ENCODE results near the gene SENP1. TPM values are rescaled to one million over a fixed set of nuclear protein-coding genes. Genes with fewer than 3 reads are reported as not detected.
"Not testable (repeated sequence)": the region's sequence is repeated elsewhere in the genome, so short reads cannot be mapped to it uniquely, and the experiment has no call there.

SENP1 gene
- total and polyA plus RNA-seq, 2 of the 4 experiments (the other 2 are of a cell fraction) = 7.2 to 25.3 TPM

GRCh38 chr12:48115957-48116356, 10.1 kb upstream of the SENP1 start:
- dilution Hi-C loops (cut with HindIII; ENCODE audit: low sequenced_read_pairs, unreplicated experiment) (no loop called here), intact Hi-C loops (cut with micrococcal nuclease) (no loop called here), in situ Hi-C loops (cut with MboI; ENCODE audit: low sequenced_read_pairs) (no loop called here)
- Histone ChIP-seq H3K23ac (ENCODE audit: low read depth, low read length) (no peak overlapping the region), H3K4me1 (ENCODE audit: control insufficient read depth, insufficient read depth, low read length) (no peaks in the 10 kb centered on the region), H3K14ac (replicated peaks; ENCODE audit: low read depth, low read length) (no peak overlapping the region), H3K36me3 (ENCODE audit: control insufficient read depth, insufficient read depth, low read length) (no peaks in the 10 kb centered on the region), H2AK9ac (replicated peaks; ENCODE audit: low read depth, low read length, poor library complexity) (no peak overlapping the region), H3K9me3 (ENCODE audit: control insufficient read depth, insufficient read depth, low read length) (no peaks in the 10 kb centered on the region), H3K27ac (ENCODE audit: insufficient read depth, low read length) (no peak overlapping the region), H2BK120ac (ENCODE audit: low read depth, low read length) (no peak overlapping the region), H2BK20ac (ENCODE audit: low read depth, low read length) (no peak overlapping the region), H3K9ac (ENCODE audit: low read depth, low read length) (no peak overlapping the region), H3K4ac (ENCODE audit: low read depth, low read length) (no peak overlapping the region), H3K27me3 (ENCODE audit: control insufficient read depth, insufficient read depth, low read length) (peaks cover 13% of the 10 kb centered on the region), H4K5ac (ENCODE audit: low read depth, low read length) (no peak overlapping the region), H4K8ac (ENCODE audit: low read depth in 2 of 2, low read length in 2 of 2) (no peak overlapping the region), H2BK5ac (ENCODE audit: low read depth, low read length, poor library complexity, severe bottlenecking) (no peak overlapping the region), H4K91ac (ENCODE audit: insufficient read depth, low read depth, low read length) (no peak overlapping the region), H3K4me2 (ENCODE audit: low read depth, low read length) (no peak overlapping the region), H3K56ac (ENCODE audit: extremely low read depth, insufficient read depth, low read length) (no peak overlapping the region), H3K18ac (ENCODE audit: low read depth, low read length) (no peak overlapping the region), H4K20me1 (ENCODE audit: insufficient read depth, low read length) (no peaks in the 10 kb centered on the region), H3K79me1 (ENCODE audit: low read depth in 1 of 2, low read length in 2 of 2) (peaks cover 12 to 18% of the 10 kb centered on the region in 2 experiments), H3K4me3 (ENCODE audit: insufficient read depth, low read depth, low read length) (no peak overlapping the region), H3K9me1 (ENCODE audit: insufficient read depth, low read length) (peaks cover 8% of the 10 kb centered on the region), H2BK15ac (ENCODE audit: low read depth, low read length) (no peak overlapping the region), H2AFZ (replicated peaks; ENCODE audit: low read length, poor library complexity) (no peak overlapping the region), H2AK5ac (ENCODE audit: low read depth, low read length) (no peak overlapping the region)
- WGBS, 2 experiments (ENCODE audit: extremely low coverage in 2 of 2, insufficient read length in 1 of 2) = 70% methylated on average over 1 of the region's 1 CpG; no CpG with 5 or more reads in 1 of the 2 experiments
- no TSS peak for BruUV-seq (replicated peaks)
- ATAC-seq (ENCODE audit: low read depth) = no peak
- no peak for DNase-seq
- TF ChIP-seq MAFK (IDR thresholded peaks at IDR 0.05; ENCODE audit: low read depth, low read length) (no peak), FOS (IDR thresholded peaks at IDR 0.05; ENCODE audit: low read depth, low read length) (no peak), MAZ (IDR thresholded peaks at IDR 0.05; ENCODE audit: borderline replicate concordance, low read depth, low read length) (no peak)
- CTCF ChIA-PET = no interaction called here
- POLR2A ChIA-PET (ENCODE audit: unreplicated experiment) = no interaction called here

- CTCF ChIA-PET = not testable (repeated sequence)
Observed at GRCh38 chr12:48111312-48111693, 5.4 kb upstream of the SENP1 start.

More at GRCh38 chr12:48111312-48111693, 5.4 kb upstream of the SENP1 start:
- H2BK120ac ChIP-seq (ENCODE audit: low read depth, low read length); BruUV-seq (replicated peaks); dilution Hi-C loops (cut with HindIII; ENCODE audit: low sequenced_read_pairs, unreplicated experiment); H4K91ac ChIP-seq (ENCODE audit: insufficient read depth, low read depth, low read length); ATAC-seq (ENCODE audit: low read depth); H3K36me3 ChIP-seq (ENCODE audit: control insufficient read depth, insufficient read depth, low read length); H3K9me3 ChIP-seq (ENCODE audit: control insufficient read depth, insufficient read depth, low read length); POLR2A ChIA-PET (ENCODE audit: unreplicated experiment); H4K5ac ChIP-seq (ENCODE audit: low read depth, low read length); H4K20me1 ChIP-seq (ENCODE audit: insufficient read depth, low read length); H2BK5ac ChIP-seq (ENCODE audit: low read depth, low read length, poor library complexity, severe bottlenecking); H2AFZ ChIP-seq (replicated peaks; ENCODE audit: low read length, poor library complexity); in situ Hi-C loops (cut with MboI; ENCODE audit: low sequenced_read_pairs); H3K4me1 ChIP-seq (ENCODE audit: control insufficient read depth, insufficient read depth, low read length); H3K4me2 ChIP-seq (ENCODE audit: low read depth, low read length); H3K27ac ChIP-seq (ENCODE audit: insufficient read depth, low read length); DNase-seq; H3K18ac ChIP-seq (ENCODE audit: low read depth, low read length); H3K14ac ChIP-seq (replicated peaks; ENCODE audit: low read depth, low read length); H3K4ac ChIP-seq (ENCODE audit: low read depth, low read length); H4K8ac ChIP-seq (ENCODE audit: low read depth in 2 of 2, low read length in 2 of 2); H2BK20ac ChIP-seq (ENCODE audit: low read depth, low read length); H3K4me3 ChIP-seq (ENCODE audit: insufficient read depth, low read depth, low read length); H2AK5ac ChIP-seq (ENCODE audit: low read depth, low read length); H3K56ac ChIP-seq (ENCODE audit: extremely low read depth, insufficient read depth, low read length); intact Hi-C loops (cut with micrococcal nuclease); H3K23ac ChIP-seq (ENCODE audit: low read depth, low read length); H2BK15ac ChIP-seq (ENCODE audit: low read depth, low read length); H2AK9ac ChIP-seq (replicated peaks; ENCODE audit: low read depth, low read length, poor library complexity); H3K9ac ChIP-seq (ENCODE audit: low read depth, low read length); H3K9me1 ChIP-seq (ENCODE audit: insufficient read depth, low read length): not testable (repeated sequence)
- WGBS, 2 experiments (ENCODE audit: extremely low coverage in 2 of 2, insufficient read length in 1 of 2) = 83% methylated on average over 4 of the region's 5 CpGs; no CpG with 5 or more reads in 1 of the 2 experiments
- Histone ChIP-seq H3K79me1 (ENCODE audit: low read depth in 1 of 2, low read length in 2 of 2) (peaks cover 10 to 11% of the 10 kb centered on the region in 2 experiments; a peak in 1 of 4 replicates), H3K27me3 (ENCODE audit: control insufficient read depth, insufficient read depth, low read length) (peaks cover 13% of the 10 kb centered on the region)

Data from IMR-90 (cell line).